HG03095 (cell line): Measurements from ENCODE around the gene UBE2D2.
"Not testable (repeated sequence)": the region's sequence is repeated elsewhere in the genome, so short reads cannot be mapped to it uniquely, and the experiment has no call there.

Experiments used
- ATAC-seq: cut with Tn5 transposase; IDR thresholded peaks from one replicate; pipeline ENCODE4 v1.9.1; 2021; ENCODE audit warnings: moderate library complexity; ENCODE audit not compliant: unreplicated experiment

Gene UBE2D2

DNA sequence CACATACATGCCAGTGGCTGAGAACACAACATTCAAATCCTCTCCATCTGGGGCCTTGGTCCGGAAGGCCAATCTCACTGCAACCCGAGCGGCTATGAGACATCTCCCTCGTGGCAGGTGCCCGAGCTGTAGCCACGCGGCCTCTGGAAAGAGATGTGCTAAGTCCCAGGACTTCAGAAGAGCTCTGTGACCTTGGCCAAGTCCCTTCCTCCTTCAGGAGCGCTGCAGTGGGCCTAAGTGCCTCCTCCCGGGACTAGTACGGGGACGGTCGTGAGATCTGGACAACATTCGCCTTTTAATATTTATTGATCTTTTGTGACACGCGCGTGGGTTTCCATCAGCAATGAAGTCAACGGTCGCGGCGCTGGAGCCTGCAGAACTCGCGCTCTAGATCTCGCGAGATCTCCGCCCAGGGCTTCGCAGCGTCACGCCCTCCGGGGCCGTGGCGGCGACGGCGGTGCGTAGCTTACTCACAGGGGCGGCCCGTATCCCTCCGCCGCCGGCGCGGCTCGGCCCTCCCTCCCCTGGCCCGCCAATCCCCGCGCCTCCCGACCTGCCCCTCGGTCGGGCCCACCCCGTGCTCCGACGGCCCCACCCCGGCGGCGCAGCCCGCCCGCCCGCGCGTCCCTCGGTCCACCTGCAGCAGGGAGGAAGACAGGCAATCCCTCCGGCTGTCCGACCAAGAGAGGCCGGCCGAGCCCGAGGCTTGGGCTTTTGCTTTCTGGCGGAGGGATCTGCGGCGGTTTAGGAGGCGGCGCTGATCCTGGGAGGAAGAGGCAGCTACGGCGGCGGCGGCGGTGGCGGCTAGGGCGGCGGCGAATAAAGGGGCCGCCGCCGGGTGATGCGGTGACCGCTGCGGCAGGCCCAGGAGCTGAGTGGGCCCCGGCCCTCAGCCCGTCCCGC is at the start of gene UBE2D2:
TSS of gene UBE2D2 (plus strand) at position 588 of the 903 bp plus-strand sequence. CDS start 453 bp downstream, outside the sequence.
- ATAC-seq = peak; percentile 80

DNA sequence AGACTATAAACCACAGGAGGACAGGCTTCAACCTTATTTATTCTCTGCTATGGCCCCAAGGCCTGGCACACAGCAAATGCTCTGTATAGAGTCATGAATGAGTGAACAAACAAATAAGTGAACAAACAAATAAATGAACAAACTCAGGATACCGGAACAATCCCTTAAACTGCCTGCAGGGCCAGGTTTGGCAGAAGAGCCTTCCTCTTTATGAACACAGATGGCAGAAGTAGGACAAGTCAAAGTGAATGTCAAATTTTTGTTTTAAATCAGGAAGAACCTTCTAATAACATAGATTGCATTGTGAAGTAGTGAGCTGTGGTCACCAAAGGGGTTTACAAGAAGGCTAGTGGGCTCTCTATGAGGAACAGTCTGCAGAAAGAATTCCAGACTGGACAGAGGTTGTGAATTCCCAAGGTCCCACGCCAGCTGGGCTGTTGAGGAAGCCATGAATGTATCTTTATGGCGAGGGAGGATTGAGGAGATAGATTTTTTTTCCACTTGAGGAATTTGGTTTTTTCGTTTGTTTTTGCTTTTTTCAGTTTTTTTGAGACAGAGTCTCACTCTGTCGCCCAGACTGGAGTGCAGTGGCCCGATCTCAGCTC is 48.3 kb upstream of the UBE2D2 start:
- no peak for ATAC-seq

DNA sequence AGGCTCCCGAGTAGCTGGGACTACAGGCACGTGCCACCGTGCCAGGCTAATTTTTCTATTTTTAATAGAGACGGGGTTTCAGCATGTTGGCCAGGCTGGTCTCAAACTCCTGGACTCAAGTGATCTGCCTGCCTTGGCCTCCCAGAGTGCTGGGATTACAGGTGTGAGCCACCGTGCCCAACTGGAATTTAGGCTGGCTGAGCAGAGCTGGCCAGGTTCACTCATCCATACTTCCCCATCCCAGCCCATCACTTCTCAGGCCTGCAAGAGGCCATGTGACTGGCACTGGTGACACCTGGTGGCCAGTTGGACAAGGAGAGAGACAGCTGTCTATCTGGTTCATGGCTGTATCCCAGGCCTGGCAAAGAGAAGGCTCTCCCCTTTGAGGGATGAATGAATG is 47.7 kb upstream of the UBE2D2 start:
- ATAC-seq = peak; percentile 54

DNA sequence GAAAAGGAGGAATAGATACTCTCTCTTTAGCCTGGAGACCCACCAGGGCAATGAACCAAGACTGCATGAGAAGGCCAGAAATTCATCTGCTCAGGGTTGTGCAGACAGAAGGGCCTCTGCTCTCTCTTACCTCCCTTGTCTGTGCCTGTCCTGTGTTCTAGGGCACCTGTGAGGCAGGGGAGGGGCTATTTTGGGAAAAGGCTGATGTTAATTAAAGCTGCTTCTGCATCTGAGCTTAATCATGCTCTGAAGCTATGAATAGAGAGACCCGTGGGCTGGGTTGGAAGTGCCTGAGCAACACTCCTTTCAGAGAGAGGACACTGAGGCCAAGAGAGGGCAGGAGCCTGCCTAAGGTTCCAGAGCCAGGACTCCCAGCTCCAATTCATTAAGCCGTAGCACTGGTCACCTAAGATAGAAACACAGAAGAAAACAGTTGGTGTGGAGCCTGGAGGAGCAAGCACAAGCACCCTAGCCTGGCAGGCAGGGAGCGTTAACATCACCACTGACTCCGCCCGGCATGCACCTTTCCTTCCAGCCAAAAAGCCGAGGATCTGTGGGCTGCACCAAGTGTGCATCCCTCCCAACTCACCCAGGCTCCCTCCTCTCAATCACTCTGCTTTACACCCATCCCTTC is 47.2 kb upstream of the UBE2D2 start:
- ATAC-seq = no peak

DNA sequence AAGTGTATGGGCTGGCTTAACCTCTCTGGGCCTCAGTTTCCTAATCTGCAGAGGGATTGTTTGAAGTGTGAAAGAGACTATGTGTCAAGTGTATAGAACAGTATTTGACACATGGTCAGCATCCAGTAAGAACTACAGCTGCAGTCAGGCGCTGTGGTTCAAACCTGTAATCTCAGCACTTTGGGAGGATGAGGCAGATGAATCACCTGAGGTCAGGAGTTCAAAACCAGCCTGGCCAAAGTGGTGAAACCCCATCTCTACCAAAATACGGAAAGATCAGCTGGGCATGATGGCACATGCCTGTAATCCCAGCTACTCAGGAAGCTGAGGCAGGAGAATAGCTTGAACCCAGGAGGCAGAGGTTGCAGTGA is 46.7 kb upstream of the UBE2D2 start:
- ATAC-seq = no peak

DNA sequence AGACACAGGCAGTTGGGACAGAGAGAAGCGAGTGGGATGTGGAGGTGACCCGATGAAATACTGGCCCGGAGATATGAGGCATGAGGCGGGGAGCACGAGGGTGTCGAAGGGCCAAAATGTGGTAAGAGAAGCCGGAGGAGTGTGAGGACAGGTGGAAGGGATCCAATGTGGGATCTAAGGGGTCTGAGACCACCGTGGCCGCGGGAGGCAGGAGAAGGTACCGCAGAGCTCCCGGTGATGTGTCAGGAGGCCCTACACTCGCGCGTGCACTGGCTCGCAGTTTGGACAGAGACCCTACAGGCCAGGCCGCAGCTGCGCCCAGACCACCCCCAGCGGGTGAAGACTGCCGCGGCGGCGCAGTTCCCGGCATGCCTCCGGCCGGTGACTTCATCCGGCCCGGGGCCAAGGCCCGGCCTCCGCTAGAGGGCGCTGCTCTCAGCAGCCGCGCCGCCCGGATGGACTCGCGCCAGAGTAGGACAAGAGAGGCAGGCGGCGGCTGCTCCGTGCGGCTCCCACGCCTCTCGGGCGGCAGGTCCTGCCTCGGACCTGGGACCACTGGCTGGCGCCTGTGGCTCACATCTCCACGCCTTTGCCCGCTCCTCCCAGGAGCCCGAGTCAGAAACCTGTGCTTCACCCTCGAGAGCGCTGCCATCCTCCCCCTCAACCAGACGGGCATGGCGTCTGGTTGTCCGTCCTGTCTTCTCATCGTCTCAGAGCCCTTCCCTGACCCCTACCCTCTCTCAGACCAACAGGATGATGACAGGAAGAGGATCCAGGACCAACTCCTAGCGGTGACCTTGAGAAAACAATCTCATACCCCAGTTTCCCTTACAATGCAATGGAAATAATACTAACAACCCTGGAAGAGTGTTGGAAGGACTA is 43.2 kb upstream of the UBE2D2 start:
- ATAC-seq = peak; percentile 82

DNA sequence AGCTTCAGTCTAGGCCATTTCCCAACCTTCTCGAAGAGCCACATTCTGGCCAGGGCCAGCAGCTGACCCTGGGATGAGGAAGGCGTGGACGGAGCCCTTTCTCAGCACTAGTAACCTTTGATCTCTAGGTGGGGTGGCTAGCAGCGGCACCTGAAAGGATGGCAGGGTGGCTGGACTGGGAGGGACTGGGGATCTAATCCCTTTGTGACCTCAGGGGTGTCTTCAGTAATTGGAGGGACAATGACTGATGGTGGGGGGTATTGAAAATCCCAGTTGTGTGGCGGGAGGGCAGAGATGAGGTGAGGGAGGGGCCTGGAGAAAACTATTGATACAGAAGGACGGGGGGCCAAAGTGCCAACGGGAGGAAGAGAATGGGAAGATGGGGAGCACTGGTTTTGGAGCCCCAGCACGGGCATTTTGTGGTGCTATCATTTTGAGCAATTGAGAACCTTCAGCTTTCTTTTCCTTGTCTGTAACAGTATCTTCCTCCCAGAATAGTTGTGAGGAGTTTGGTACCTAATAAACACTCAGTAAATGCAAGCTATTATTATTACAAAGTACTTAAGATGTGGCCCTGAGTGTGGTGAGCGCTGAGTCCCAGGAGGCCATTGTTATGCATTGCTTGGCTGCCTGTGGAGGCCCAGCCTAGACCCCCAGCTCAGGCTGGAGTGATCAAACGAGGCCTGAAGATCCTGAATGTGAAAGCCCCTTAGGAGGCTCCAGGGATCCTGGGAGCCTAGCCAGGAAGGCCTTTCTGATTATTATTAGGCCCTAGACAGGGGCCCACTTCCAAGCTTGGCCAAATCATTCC is 37.3 kb upstream of the UBE2D2 start:
- no peak for ATAC-seq

DNA sequence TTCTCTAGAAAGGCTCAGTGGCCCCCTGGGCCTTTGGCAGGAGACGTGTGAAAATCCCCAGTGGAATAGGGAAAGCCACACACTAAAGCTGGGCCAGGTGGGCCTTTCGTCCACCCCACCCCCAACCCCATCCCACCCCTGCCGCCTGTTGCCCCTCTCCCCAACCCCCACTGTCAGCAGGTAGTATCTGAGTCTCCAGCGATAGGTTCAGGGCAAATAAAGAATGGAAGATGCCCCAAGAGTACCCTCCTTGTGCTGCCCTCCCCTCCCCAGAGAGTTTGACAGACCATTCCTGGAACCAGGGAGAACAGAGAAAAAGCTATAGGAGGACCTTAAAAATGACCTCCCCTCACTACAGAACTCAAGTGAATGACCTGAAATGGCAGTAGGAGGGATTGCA is 36.7 kb upstream of the UBE2D2 start:
- ATAC-seq = no peak

DNA sequence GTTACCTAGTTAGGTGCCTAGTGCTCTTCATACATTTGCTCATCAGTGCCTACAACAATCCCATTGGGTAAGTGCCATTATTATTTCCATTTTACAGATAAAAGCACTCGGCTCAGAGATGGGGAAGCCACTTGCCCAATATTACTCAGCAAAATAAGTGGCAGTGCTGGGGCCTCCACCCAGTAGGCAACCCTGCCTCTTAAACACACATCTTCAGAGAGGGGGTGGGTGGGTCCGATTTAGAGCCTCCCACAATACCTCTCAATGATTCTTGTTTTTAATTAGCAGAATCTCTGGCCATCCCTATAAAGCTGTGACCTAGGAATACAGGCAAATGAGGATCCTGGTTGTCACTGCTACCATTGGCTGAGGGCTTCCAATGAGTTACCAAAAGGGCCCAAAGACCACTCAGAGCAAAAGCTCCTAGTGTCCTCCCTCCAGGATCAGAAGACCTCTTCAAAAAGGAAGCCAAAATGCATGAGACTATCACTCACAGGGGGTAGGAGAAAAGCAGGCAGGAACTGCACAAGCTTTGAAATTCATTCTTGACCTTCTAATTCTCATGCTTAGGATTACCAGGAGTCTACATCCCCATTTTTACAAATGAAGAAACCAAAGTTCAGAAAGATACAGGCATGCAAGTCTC is 36.1 kb upstream of the UBE2D2 start:
- no peak for ATAC-seq

DNA sequence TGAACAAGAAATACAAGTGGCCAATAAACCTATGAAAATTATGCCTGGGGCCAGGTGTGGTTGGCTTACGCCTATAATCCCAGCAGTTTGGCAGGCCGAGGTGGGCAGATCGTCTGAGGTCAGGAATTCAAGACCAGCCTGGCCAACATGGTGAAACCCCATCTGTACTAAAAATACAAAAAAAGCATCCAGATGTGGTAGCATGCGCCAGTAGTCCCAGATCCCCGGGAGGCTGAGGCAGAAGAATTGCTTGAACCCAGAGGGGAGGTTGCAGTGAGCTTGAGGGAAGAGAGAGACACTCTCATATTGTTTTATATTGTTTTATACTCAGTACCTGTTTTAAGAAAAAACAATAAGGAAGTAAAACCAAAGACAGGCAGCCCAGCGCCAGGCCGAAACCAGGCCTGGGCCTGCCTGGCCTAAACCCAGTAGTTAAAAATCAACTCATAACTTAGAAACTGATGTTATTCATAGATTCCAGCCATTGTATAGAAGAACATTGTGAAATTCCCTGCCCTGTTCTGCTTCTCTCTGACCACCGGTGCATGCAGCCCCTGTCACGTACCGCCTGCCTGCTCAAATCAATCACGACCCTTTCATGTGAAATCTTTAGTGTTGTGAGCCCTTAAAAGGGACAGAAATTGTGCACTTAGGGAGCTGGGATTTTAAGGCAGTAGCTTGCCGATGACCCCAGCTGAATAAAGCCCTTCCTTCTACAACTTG is 35.4 kb upstream of the UBE2D2 start:
- not testable (repeated sequence) for ATAC-seq

DNA sequence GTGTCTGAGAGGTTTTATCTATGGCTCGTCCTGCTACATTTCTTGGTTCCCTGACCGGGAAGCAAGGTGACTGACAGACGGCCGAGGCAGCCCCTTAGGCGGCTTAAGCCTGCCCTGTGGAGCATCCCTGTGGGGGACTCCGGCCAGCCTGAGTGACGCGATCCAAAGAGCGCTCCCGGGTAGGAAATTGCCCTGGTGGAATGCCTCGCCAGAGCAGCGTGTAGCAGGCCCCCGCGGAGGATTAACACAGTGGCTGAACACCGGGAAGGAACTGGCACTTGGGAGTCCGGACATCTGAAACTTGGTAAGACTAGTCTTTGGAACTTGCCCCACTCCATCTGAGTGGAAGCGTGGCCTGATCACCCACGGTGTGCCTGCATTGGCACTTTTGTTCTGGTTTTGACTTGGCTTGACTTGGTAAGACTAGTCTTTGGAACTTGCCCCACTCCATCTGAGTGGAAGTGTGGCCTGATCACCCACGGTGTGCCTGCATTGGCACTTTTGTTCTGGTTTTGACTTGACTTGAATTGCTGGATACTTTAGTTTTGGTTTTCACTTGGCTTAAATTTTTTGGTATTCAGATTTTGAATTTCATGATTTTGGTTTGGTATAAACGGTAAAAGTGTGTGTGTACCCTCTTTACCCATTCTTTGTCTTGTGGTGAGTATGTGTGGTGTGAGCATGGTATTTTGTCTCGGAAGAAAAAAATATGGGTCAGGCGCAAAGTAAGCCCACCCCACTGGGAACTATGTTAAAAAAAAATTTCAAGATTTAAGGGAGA is 34.6 kb upstream of the UBE2D2 start:
- not testable (repeated sequence) for ATAC-seq

DNA sequence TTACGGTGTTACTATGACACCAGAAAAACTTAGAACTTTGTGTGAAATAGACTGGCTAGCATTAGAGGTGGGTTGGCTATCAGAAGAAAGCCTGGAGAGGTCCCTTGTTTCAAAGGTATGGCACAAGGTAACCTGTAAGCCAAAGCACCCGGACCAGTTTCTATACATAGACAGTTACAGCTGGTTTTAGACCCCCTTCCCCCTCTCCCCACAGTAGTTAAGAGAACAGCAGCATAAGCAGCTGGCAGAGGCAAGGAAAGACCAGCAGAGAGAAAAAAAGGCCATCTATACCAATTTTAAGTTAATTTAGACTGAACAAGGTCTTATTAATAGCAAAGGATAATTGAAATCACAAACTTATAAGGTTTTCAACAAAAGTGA is 34.1 kb upstream of the UBE2D2 start:
- ATAC-seq = not testable (repeated sequence)

DNA sequence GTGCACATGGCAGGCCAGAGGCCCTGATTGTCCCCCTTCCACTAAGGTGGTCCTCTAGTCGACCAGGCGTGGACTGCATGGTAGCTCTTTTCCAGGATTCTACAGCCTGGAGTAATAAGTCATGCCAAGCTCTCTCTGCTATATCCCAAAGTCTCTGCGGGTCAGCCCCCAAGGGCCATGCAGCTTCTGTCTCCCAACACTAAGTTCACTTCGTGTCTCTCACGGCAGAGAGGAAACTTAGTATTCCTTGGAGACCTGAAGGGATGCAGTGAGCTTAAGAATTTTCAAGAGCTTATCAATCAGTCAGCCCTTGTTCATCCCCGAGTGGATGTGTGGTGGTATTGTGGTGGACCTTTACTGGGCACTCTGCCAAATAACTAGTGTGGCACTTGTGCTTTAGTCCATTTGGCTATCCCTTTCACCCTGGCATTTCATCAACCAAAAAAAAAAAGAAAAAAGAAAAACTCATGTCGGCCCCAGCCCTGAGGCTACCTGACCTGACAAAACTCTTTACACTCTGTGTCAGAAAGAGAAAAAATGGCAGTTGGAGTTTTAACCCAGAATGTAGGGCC is 33.2 kb upstream of the UBE2D2 start:
- ATAC-seq = not testable (repeated sequence)

DNA sequence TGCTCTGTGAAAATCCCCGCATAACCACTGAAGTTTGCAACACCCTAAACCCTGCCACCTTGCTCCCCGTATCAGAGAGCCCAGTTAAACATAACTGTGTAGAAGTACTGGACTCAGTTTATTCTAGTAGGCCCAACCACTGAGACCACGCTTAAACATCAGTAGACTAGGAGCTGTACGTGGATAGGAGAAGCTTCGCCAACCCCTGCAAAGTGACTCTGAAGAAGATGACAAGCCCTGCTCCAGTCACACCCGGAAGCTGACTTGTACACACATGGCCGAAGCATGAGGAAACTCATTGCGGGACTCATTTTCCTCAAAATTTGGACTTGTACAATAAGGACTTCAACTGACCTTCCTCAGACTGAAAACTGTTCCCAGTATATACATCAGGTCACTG is 32.4 kb upstream of the UBE2D2 start:
- not testable (repeated sequence) for ATAC-seq

DNA sequence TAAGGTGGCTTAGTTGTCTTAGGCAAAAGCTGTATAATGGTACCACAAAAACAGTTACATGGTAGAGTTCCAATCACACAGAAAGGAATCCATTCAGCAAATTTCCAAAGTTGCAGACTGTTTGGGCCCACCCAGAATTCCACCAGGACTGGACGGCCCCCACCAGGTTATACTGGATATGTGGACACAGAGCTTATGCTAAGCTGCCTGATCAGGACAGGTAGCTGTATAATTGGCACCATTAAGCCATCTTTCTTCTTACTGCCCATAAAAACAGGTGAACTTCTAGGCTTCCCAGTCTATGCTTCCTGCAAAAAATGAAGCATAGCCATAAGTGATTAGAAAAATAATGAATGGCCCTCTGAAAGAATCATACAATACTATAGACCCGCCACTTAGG is 31.1 kb upstream of the UBE2D2 start:
- ATAC-seq = not testable (repeated sequence)

DNA sequence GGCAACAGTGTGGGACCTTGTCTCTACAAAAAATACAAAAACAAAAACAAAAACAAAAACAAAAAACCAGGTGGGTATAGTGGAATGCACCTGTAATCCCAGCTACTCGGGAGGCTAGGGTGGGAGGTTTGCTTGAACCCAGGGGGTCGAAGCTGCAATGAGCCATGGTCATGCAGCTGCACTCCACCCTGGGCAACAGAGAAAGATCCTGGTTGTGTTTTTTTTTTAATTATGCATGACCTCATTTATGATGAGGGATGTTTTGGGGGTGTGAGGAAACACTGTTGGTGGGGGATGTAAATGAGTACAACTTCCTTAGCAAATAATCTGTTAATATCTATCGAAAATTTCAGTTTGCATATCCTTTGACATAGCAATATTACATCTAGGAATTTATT is 29.4 kb upstream of the UBE2D2 start:
- ATAC-seq = no peak

DNA sequence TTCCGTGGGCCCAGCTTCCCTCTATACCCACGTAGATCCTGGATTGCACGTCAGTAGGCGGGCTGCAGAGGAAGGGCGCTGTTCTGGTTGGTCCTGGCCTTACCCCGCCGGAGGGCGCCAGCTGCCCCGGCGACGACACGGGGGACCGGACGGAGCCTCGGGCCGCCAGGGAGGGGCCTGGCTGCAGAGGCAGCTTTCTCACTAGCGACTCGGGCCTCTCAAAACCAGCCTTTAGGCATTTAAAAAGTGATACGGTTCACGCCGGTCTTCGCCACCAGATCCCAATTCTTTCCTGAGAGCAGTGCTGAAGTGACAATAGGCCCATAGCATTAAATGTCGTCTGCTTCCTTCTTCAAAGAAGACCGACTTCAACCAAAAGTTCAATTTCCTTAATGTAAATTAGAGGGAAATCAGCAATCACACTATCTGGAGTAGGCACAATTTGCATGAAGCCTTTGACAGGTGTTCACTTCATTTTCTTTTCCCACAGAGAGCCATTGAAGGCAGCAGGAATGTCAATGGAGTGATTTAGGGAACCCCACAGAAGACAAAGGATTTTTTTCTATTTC is 17.6 kb upstream of the UBE2D2 start:
- ATAC-seq = peak; percentile 93
